HG03045 (cell line): ENCODE data around the gene CTNNA1.
"Not testable (repeated sequence)": the region's sequence is repeated elsewhere in the genome, so short reads cannot be mapped to it uniquely, and the experiment has no call there.

ENCODE experiments used
- ATAC-seq: cut with Tn5 transposase; IDR thresholded peaks from one replicate; pipeline ENCODE4 v1.9.1; 2021; ENCODE audit warnings: mild to moderate bottlenecking, moderate library complexity; ENCODE audit not compliant: unreplicated experiment

CTNNA1 gene

DNA sequence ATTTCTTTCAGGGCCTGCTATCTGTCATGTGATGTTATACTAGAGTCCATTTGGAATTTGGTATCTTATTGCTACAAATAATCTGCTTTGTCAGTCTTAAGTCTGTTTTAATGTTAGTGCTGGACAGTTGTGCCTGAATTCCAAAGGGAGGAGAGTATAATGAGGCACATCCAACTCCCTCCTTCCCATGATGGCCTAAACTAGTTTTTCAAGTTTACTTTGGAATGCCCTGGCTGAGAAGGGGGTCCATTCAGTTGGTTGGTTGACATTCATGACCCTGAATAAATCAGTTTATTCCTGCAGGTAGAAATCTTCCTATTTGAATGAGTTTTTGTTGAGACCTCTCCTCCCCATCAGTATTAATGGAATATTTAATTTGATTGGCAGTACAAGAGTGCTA is 131.3 kb downstream of the CTNNA1 start:
- ATAC-seq = no peak

GRCh38 chr5:138889994-138890393 is 136.8 kb downstream of the CTNNA1 start:
- ATAC-seq = no peak

DNA sequence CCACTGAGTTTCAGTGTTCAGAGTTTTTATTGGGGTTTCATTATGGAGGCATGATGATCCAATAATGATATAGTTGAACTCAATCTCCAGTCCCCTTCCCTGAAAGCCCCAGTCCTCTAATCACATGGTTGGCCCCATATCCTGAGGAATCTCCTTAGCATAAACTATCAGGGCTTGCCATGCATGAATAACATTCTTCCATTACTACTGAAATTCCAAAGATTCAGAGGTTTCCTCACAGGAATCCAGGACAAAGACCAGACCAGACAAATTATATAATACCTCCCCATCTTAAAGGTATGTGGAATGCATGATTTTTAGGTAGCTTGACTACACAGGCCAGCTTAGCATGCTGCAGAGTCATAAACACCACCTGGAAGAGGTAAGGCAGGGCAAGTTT is 137.4 kb downstream of the CTNNA1 start:
- ATAC-seq = no peak

GRCh38 chr5:138895918-138896317 is 142.7 kb downstream of the CTNNA1 start:
- ATAC-seq = no peak

DNA sequence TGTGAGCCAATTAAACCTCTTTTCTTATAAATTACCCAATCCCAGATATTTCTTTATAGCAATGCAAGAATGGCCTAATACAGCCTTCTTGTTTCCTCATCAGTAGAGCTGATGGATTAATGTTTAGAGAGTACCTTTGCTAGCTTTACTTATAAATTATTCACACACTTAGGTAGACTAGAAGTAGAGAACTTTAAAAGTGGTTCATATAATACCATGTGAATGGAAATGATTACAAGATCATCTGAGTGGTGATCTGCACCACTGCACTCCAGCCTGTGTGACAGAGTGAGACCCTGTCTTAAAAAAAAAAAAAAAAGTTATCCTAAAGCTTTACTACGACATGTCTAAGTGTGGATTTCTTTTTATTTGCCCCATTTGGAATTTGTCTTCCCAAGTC is 145.1 kb downstream of the CTNNA1 start:
- no peak for ATAC-seq

DNA sequence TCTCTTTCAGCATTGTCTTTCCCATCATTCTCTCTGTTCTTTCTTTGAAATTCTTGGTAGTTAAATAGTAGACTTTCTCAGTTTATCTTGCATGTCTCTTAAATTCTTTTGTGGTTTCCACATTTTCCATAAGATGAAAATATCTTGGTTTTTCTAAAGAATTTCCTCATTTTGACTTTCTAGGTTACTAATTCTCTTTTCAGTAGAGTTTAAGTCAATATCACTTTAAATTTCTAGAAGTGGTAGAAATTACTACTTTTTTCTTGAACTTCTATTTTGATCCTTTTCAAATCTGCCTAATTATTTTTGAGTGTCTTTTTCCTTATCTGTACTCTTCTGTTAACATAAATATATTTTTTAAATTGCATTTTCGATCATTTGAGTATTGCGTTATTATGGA is 145.5 kb downstream of the CTNNA1 start:
- no peak for ATAC-seq

- ATAC-seq = no peak
These were observed 147.2 kb downstream of the CTNNA1 start for GRCh38 chr5:138900281-138900965.

DNA sequence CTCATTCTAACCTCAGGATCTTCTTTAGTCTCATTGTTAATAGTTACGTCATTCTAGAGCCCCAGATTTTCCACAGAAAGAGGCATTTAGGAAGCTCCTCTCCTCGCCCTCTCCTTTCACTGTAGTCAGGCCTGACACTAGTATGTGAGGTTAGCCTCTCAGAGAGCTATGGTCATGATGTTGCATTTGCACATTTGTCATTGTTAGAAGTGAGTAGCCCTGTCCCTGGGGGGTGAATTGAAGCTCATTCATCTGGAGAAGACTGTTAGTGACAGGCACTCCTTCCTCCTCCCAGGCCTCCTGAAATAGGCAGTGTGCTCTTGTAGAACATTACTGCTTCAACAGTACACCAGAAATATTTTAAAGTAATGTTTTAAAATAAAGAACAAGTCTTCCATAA is 148.5 kb downstream of the CTNNA1 start:
- no peak for ATAC-seq

GRCh38 chr5:138903130-138903775 is 150.0 kb downstream of the CTNNA1 start:
- ATAC-seq = no peak

DNA sequence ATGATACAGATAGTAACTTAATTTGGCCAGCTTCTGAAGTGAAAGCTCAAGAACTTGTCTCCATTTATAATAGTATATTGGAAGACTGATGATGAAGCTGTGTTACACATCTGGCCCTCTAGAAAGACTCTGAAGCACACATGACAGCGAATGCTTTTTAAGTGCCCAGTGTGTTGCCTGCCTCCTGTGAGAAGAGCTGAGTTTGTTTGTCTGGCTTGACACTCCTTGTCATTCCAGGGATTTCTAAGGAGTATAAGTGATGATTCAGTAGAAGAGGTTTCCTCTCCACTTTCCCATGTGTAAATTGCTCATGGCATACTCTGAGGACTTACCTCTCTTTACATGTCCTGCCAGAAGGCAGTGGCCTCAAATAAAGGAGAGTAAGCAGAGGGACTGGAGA is 152.3 kb downstream of the CTNNA1 start:
- ATAC-seq = no peak

GRCh38 chr5:138909734-138910133 is 156.5 kb downstream of the CTNNA1 start:
- ATAC-seq = no peak

- ATAC-seq = no peak
These were observed 157.4 kb downstream of the CTNNA1 start for GRCh38 chr5:138910546-138911185.

DNA sequence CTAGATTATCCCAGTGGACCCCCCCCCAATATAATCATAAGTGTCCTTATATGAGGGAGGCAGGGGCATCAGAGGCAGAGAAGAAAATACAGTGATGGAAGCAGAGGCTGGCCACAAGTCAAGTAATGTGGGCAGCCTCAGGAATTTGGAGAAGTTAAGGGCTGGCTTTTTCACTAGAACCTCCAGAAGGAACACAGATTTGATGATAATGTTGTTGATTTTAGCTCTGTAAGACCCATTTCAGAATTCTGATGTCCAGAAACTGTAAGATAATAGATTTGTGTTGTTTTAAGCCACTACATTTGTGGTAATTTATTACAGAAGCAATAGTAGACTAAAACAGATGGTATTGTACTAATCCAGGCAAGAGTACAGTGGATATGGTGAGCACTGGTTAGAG is 158.2 kb downstream of the CTNNA1 start:
- ATAC-seq = no peak

DNA sequence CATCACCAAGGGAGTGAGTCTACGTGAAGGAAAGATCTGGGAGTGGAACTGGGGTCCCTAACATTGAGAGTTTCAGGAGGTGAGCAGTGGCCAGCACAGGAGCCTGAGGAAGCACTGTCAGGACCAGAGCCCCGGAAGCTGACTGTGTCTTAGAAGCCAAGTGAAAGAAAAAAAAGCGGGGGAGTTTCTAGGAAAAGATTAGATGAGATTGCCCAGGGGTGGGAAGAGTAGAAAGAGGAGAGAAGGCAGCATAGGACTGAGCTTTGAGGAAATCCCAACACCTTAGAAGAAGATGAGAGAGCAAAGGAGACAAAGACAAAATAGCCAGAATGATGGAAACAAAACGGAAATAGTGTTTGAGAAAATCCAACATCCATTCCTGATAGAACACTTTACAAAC is 158.9 kb downstream of the CTNNA1 start:
- ATAC-seq = no peak

- ATAC-seq = no peak
These were observed 160.5 kb downstream of the CTNNA1 start for GRCh38 chr5:138913773-138914172.

DNA sequence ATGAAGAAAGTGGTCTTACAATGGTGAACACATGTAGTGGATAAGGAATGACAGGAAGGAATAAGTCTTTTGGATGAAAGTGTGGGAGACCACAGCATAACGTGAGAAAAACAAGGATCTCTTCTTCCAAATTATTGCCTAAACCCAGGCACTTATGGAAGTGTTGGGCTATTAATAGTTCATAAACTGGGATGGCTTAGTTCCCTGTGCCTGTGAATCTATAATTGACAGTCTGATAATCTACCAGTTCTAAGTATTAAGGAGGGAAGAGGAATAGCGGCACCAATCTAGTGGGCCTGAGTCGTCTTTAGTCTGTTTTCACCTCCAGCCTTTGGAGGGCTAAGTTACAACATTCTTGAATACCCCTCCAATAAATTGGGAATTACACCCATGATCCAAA is 161.1 kb downstream of the CTNNA1 start:
- no peak for ATAC-seq

- ATAC-seq = no peak
These were observed 165.5 kb downstream of the CTNNA1 start for GRCh38 chr5:138918686-138919085.

DNA sequence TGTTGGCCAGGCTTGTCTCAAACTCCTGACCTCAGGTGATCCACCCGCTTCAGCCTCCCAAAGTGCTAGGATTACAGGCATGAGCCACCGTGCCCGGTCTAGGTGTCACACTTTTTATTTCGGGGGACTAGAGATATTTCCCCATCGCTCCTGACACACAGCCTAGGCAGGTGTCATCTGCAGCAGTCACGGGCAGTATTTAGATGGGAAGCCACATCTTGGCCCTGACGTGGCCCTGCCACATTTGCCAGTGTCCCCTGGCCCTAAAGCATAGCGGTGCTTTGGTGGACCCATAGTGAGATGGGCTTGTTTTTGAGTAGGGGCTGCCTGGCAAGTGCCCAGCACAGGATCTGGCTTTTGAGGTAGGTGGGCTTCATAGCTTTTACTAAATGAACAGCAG is 167.0 kb downstream of the CTNNA1 start:
- ATAC-seq = no peak

GRCh38 chr5:138921362-138921761 is 168.1 kb downstream of the CTNNA1 start:
- not testable (repeated sequence) for ATAC-seq

DNA sequence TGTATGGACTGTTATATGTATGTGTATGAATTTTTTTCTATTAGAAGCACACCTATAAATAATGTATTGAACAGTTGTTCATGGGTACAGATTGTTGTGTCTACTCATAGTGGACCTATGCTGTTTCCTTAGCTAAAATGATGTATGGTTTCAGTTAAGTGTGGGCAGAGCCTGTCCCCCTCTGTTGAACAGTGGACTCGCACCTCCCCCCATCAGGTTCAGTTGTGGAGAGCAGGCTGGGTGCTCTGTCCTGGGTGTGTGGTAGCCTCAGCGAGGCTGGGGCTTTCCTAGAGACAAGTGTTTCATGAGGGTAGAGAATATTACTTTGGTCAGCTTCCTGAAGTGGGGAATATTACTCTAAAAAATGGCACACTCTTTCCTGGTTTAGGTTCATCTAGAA is 169.3 kb downstream of the CTNNA1 start:
- ATAC-seq = no peak

DNA sequence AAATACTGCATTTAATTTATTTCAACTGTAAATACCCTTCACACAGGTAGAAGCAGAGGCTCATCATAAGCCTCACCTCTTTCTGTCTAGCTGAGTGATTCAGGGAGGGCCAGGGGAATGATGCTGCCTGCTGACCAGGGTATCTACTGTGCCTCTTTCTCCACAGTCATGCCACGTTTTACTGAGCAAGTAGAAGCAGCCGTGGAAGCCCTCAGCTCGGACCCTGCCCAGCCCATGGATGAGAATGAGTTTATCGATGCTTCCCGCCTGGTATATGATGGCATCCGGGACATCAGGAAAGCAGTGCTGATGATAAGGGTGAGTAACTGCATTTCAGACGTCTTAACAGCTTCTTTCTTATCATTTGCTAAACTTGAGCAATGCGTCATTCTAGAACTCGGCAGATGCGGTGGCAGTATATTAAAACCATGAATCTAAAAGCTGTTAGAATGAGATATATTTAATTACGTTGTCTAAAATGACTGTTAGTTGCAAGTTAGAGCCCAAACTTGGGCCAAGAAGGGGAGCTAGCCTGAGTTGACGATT is 171.9 kb downstream of the CTNNA1 start:
- ATAC-seq = no peak

- ATAC-seq = no peak
These were observed 173.0 kb downstream of the CTNNA1 start for GRCh38 chr5:138926257-138926656.
